GM18520 (cell line): ENCODE data around the gene COL9A3.

Experiments
- ATAC-seq: cut with Tn5 transposase; IDR thresholded peaks from one replicate; pipeline ENCODE4 v1.9.1; 2021; ENCODE audit not compliant: unreplicated experiment

Gene COL9A3

GRCh38 chr20:62822239-62822787, 5.5 kb downstream of the COL9A3 start:
- no peak for ATAC-seq

GRCh38 chr20:62822788-62823651, 6.2 kb downstream of the COL9A3 start:
- ATAC-seq, result no peak

GRCh38 chr20:62823688-62824475, 7.0 kb downstream of the COL9A3 start:
- ATAC-seq, result no peak

GRCh38 chr20:62824476-62825332, 7.9 kb downstream of the COL9A3 start:
- no peak for ATAC-seq

- ATAC-seq, result no peak
Observed at GRCh38 chr20:62825333-62825985, 8.6 kb downstream of the COL9A3 start.

GRCh38 chr20:62825986-62826645, 9.3 kb downstream of the COL9A3 start:
- ATAC-seq, result no peak

- no peak for ATAC-seq
Observed at GRCh38 chr20:62826646-62827310, 9.9 kb downstream of the COL9A3 start.

GRCh38 chr20:62827311-62828038, 10.6 kb downstream of the COL9A3 start:
- no peak for ATAC-seq

GRCh38 chr20:62828051-62828450, 11.2 kb downstream of the COL9A3 start:
- no peak for ATAC-seq

- ATAC-seq, result no peak
Observed at GRCh38 chr20:62828511-62829230, 11.8 kb downstream of the COL9A3 start.

- ATAC-seq, result no peak
Observed at GRCh38 chr20:62829231-62830230, 12.7 kb downstream of the COL9A3 start.

GRCh38 chr20:62830251-62830650, 13.4 kb downstream of the COL9A3 start:
- ATAC-seq, result no peak

GRCh38 chr20:62830821-62831220, 14.0 kb downstream of the COL9A3 start:
- ATAC-seq, result no peak

- ATAC-seq, result no peak
Observed at GRCh38 chr20:62831361-62831788, 14.5 kb downstream of the COL9A3 start.

- ATAC-seq, result no peak
Observed at GRCh38 chr20:62831854-62832211, 15.0 kb downstream of the COL9A3 start.

- no peak for ATAC-seq
Observed at GRCh38 chr20:62832212-62832922, 15.5 kb downstream of the COL9A3 start.
